GM23338 (cell line): ENCODE measurements around the gene FKBP1A. TPM values are rescaled to one million over a fixed set of nuclear protein-coding genes. Genes with fewer than 3 reads are reported as not detected.

Experiments
- ATAC-seq: fragments of 200-7000 bp; cut with Tn5 transposase; 3 replicates; pipeline ENCODE4 v1.9.1; 2020
- DNase-seq: peaks from one replicate; pipeline ENCODE4 v3.0.0-alpha.2; 2015; ENCODE audit warnings: low spot score
- H2AFZ ChIP-seq: fragments of 200-600 bp; sonication (generic); 2 replicates; pipeline ENCODE4 v1.8.0; 2016; ENCODE audit warnings: antibody characterized with exemption, mild to moderate bottlenecking, moderate library complexity
- H3F3A ChIP-seq: fragments of 200-600 bp; sonication (generic); replicated peaks from 2 replicates; pipeline ENCODE4 v1.8.0; 2017; ENCODE audit warnings: antibody characterized with exemption, mixed run types, low read depth
- H3K27ac ChIP-seq: fragments of 200-600 bp; sonication (generic); 2 replicates; pipeline ENCODE4 v1.6.1; 2016; ENCODE audit warnings: low read depth
- H3K27me3 ChIP-seq: fragments of 200-600 bp; sonication (generic); 2 replicates; pipeline ENCODE4 v1.8.0; 2016; ENCODE audit warnings: mild to moderate bottlenecking, mixed run types, moderate library complexity; ENCODE audit not compliant: insufficient read depth
- H3K36me3 ChIP-seq: fragments of 200-600 bp; sonication (generic); 2 replicates; pipeline ENCODE4 v1.8.0; 2016; ENCODE audit warnings: mild to moderate bottlenecking; ENCODE audit not compliant: insufficient read depth
- H3K4me1 ChIP-seq: fragments of 200-600 bp; sonication (generic); 2 replicates; pipeline ENCODE4 v1.8.0; 2016; ENCODE audit warnings: mild to moderate bottlenecking, moderate library complexity; ENCODE audit not compliant: insufficient read depth
- H3K4me2 ChIP-seq: fragments of 200-600 bp; sonication (generic); 2 replicates; pipeline ENCODE4 v1.7.1; 2017; ENCODE audit warnings: mixed run types
- H3K4me3 ChIP-seq: fragments of 200-600 bp; sonication (generic); 2 replicates; pipeline ENCODE4 v1.6.1; 2016; ENCODE audit warnings: mixed run types
- H3K79me2 ChIP-seq: fragments of 200-600 bp; sonication (generic); replicated peaks from 2 replicates; pipeline ENCODE4 v1.8.0; 2017; ENCODE audit warnings: mild to moderate bottlenecking; ENCODE audit not compliant: insufficient read depth
- H3K9me2 ChIP-seq: fragments of 200-600 bp; sonication (generic); 2 replicates; pipeline ENCODE4 v1.8.0; 2017; ENCODE audit not compliant: insufficient read depth
- H4K20me1 ChIP-seq: fragments of 200-600 bp; sonication (generic); replicated peaks from 2 replicates; pipeline ENCODE4 v1.8.0; 2017; ENCODE audit warnings: mild to moderate bottlenecking; ENCODE audit not compliant: insufficient read depth
- H3K27ac Mint-ChIP-seq: 2 replicates; pipeline ENCODE4 v1.8.0; 2020; ENCODE audit warnings: inconsistent platforms, mild to moderate bottlenecking, moderate library complexity, mixed read lengths
- H3K27me3 Mint-ChIP-seq: 3 replicates; pipeline ENCODE4 v1.8.0; 2022; ENCODE audit warnings: low read depth, mild to moderate bottlenecking, moderate library complexity, mixed read lengths, inconsistent platforms; ENCODE audit not compliant: insufficient read depth, poor library complexity
- H3K36me3 Mint-ChIP-seq: 3 replicates; pipeline ENCODE4 v1.8.0; 2021; ENCODE audit warnings: low read depth, mild to moderate bottlenecking, inconsistent platforms, moderate library complexity, mixed read lengths
- H3K4me1 Mint-ChIP-seq: 3 replicates; pipeline ENCODE4 v1.8.0; 2020; ENCODE audit warnings: mild to moderate bottlenecking, inconsistent platforms, mixed read lengths
- H3K4me3 Mint-ChIP-seq: 3 replicates; pipeline ENCODE4 v1.8.0; 2021; ENCODE audit warnings: moderate library complexity, mild to moderate bottlenecking, inconsistent platforms, mixed read lengths
- H3K9me3 Mint-ChIP-seq: 3 replicates; pipeline ENCODE4 v1.8.0; 2020; ENCODE audit warnings: moderate library complexity, mild to moderate bottlenecking, inconsistent platforms, mixed read lengths
- CREB1 ChIP-seq: fragments of 250-450 bp; sonication (Bioruptor Pico); IDR thresholded peaks from 2 replicates; pipeline ENCODE4 v1.5.0; 2020; ENCODE audit warnings: low read depth, mild to moderate bottlenecking, moderate library complexity
- ETS1 ChIP-seq: IDR thresholded peaks from 2 replicates; pipeline ENCODE4 v1.6.1; 2016; ENCODE audit warnings: antibody characterized with exemption
- EZH2 ChIP-seq: fragments of 200-600 bp; sonication (generic); IDR thresholded peaks from one replicate; pipeline ENCODE4 v1.8.0; 2017; ENCODE audit warnings: antibody characterized with exemption, mild to moderate bottlenecking, low read depth; ENCODE audit not compliant: unreplicated experiment
- EZH2phosphoT487 ChIP-seq: fragments of 200-600 bp; sonication (generic); IDR thresholded peaks from one replicate; pipeline ENCODE4 v1.8.1; 2018; ENCODE audit warnings: antibody characterized with exemption; ENCODE audit not compliant: unreplicated experiment
- JUNB ChIP-seq: IDR thresholded peaks from one replicate; pipeline ENCODE4 v1.6.1; 2016; ENCODE audit warnings: antibody characterized with exemption; ENCODE audit not compliant: unreplicated experiment
- NANOG ChIP-seq: IDR thresholded peaks from 2 replicates; pipeline ENCODE4 v1.6.1; 2016; ENCODE audit warnings: antibody characterized with exemption, borderline replicate concordance
- POLR2AphosphoS5 ChIP-seq: IDR thresholded peaks from 2 replicates; pipeline ENCODE4 v1.6.1; 2016; ENCODE audit warnings: antibody characterized with exemption, low read depth
- STAT1 ChIP-seq: IDR thresholded peaks from one replicate; pipeline ENCODE4 v1.6.1; 2016; ENCODE audit warnings: antibody characterized with exemption; ENCODE audit not compliant: unreplicated experiment
- ZNF114 ChIP-seq: fragments of 250-450 bp; sonication (Bioruptor Pico); IDR thresholded peaks from 2 replicates; pipeline ENCODE4 v1.5.0; 2020; ENCODE audit warnings: mild to moderate bottlenecking, moderate library complexity
- ZNF331 ChIP-seq: fragments of 250-450 bp; sonication (Bioruptor Pico); IDR thresholded peaks from 2 replicates; pipeline ENCODE4 v1.5.0; 2020; ENCODE audit warnings: low read depth, mild to moderate bottlenecking, moderate library complexity
- ZNF462 ChIP-seq: fragments of 250-450 bp; sonication (Bioruptor Pico); IDR thresholded peaks from 2 replicates; pipeline ENCODE4 v1.5.0; 2020; ENCODE audit warnings: mild to moderate bottlenecking, moderate library complexity
- polyA plus RNA-seq: library from polyadenylated mRNA; unstranded; fragments of >200 nt; fragmentation: Nextera tagmentation; extraction: Ambion mirVana; gene quantifications from 2 replicates; pipeline ENCODE4 v1.2.1, GENCODE V29; 2016
- total RNA-seq: library from RNA; depleted of rRNA; stranded (reverse); fragments of >200 nt; shearing (Covaris generic); gene quantifications from 2 replicates; pipeline ENCODE4 v1.2.3, GENCODE V29; 2014
- TF ChIP-seq, protein P1 (sequence below), 2 experiments: fragments of 200-600 bp in 1 of 2; sonication (generic) in 1 of 2; conservative IDR thresholded peaks; 2 replicates each; pipeline versions ENCODE4 v1.5.1 to v1.6.1; 2016 to 2017; ENCODE audit warnings: antibody characterized with exemption in 2 of 2, low read depth in 2 of 2, mild to moderate bottlenecking in 2 of 2, moderate library complexity in 1 of 2
- TF ChIP-seq, protein P2 (sequence below): IDR thresholded peaks from one replicate; pipeline ENCODE4 v1.6.1; 2018; ENCODE audit warnings: antibody characterized with exemption; ENCODE audit not compliant: unreplicated experiment

The FKBP1A gene
- total and polyA plus RNA-seq, 2 experiments from 2014 or later, result 171 to 350 TPM

- peaks cover 38% of the 10 kb centered on the region for H3K36me3 Mint-ChIP-seq
- peaks cover 26% of the 10 kb centered on the region for H3K4me1 Mint-ChIP-seq
- no peaks in the 10 kb centered on the region for H3K9me3 Mint-ChIP-seq
- Histone ChIP-seq H3K27me3 (no peaks in the 10 kb centered on the region), H3K27ac (no peak overlapping the region), H4K20me1 (peaks cover 70% of the 10 kb centered on the region), H2AFZ (no peak overlapping the region), H3K4me2 (no peak overlapping the region), H3K36me3 (peaks cover 10% of the 10 kb centered on the region), H3K4me3 (no peak overlapping the region), H3K9me2 (no peaks in the 10 kb centered on the region), H3K79me2 (peaks cover 52% of the 10 kb centered on the region), H3F3A (no peaks in the 10 kb centered on the region), H3K4me1 (peaks cover 11% of the 10 kb centered on the region; the same call in 1 of the 2 replicates)
- H3K27me3 Mint-ChIP-seq, result no peaks in the 10 kb centered on the region
- DNase-seq (no peak), ATAC-seq (no peak)
- TF ChIP-seq STAT1 (no peak), ZNF462 (no peak), EZH2 (no peak), ZNF114 (CRISPR knock-in tag) (no peak), EZH2phosphoT487 (no peak), ETS1 (no peak), ZNF331 (CRISPR knock-in tag) (no peak), NANOG (no peak), JUNB (no peak), POLR2AphosphoS5 (no peak), CREB1 (CRISPR knock-in tag) (no peak)
- TF ChIP-seq, protein P1, sequence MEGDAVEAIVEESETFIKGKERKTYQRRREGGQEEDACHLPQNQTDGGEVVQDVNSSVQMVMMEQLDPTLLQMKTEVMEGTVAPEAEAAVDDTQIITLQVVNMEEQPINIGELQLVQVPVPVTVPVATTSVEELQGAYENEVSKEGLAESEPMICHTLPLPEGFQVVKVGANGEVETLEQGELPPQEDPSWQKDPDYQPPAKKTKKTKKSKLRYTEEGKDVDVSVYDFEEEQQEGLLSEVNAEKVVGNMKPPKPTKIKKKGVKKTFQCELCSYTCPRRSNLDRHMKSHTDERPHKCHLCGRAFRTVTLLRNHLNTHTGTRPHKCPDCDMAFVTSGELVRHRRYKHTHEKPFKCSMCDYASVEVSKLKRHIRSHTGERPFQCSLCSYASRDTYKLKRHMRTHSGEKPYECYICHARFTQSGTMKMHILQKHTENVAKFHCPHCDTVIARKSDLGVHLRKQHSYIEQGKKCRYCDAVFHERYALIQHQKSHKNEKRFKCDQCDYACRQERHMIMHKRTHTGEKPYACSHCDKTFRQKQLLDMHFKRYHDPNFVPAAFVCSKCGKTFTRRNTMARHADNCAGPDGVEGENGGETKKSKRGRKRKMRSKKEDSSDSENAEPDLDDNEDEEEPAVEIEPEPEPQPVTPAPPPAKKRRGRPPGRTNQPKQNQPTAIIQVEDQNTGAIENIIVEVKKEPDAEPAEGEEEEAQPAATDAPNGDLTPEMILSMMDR (conservative IDR thresholded peaks at IDR 0.05; ENCODE audit: low read depth in 2 of 2), result no peak
- TF ChIP-seq, protein P2, sequence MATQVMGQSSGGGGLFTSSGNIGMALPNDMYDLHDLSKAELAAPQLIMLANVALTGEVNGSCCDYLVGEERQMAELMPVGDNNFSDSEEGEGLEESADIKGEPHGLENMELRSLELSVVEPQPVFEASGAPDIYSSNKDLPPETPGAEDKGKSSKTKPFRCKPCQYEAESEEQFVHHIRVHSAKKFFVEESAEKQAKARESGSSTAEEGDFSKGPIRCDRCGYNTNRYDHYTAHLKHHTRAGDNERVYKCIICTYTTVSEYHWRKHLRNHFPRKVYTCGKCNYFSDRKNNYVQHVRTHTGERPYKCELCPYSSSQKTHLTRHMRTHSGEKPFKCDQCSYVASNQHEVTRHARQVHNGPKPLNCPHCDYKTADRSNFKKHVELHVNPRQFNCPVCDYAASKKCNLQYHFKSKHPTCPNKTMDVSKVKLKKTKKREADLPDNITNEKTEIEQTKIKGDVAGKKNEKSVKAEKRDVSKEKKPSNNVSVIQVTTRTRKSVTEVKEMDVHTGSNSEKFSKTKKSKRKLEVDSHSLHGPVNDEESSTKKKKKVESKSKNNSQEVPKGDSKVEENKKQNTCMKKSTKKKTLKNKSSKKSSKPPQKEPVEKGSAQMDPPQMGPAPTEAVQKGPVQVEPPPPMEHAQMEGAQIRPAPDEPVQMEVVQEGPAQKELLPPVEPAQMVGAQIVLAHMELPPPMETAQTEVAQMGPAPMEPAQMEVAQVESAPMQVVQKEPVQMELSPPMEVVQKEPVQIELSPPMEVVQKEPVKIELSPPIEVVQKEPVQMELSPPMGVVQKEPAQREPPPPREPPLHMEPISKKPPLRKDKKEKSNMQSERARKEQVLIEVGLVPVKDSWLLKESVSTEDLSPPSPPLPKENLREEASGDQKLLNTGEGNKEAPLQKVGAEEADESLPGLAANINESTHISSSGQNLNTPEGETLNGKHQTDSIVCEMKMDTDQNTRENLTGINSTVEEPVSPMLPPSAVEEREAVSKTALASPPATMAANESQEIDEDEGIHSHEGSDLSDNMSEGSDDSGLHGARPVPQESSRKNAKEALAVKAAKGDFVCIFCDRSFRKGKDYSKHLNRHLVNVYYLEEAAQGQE, result no peak
- H3K4me3 Mint-ChIP-seq, result no peak overlapping the region
- no peak overlapping the region for H3K27ac Mint-ChIP-seq
Observed at GRCh38 chr20:1373036-1373435, 19.8 kb downstream of the FKBP1A start.
